ENCODE measurements around the gene ZNF132.

GRCh38 chr19:58398545-58398944 is 41.4 kb downstream of the ZNF132 start:
- TF ChIP-seq, protein P1, sequence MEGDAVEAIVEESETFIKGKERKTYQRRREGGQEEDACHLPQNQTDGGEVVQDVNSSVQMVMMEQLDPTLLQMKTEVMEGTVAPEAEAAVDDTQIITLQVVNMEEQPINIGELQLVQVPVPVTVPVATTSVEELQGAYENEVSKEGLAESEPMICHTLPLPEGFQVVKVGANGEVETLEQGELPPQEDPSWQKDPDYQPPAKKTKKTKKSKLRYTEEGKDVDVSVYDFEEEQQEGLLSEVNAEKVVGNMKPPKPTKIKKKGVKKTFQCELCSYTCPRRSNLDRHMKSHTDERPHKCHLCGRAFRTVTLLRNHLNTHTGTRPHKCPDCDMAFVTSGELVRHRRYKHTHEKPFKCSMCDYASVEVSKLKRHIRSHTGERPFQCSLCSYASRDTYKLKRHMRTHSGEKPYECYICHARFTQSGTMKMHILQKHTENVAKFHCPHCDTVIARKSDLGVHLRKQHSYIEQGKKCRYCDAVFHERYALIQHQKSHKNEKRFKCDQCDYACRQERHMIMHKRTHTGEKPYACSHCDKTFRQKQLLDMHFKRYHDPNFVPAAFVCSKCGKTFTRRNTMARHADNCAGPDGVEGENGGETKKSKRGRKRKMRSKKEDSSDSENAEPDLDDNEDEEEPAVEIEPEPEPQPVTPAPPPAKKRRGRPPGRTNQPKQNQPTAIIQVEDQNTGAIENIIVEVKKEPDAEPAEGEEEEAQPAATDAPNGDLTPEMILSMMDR (conservative IDR thresholded peaks at IDR 0.05): no peak
- TF ChIP-seq EZH2 (IDR thresholded peaks at IDR 0.05; ENCODE audit: low read depth): no peak
